ENCODE results near the gene AMMECR1L.

The AMMECR1L gene

GRCh38 chr2:127841466-127842178 lies 44.1 kb downstream of the AMMECR1L start:
- no peak overlapping the region for H2AFZ ChIP-seq (ENCODE audit: low read length)
- no peaks in the 10 kb centered on the region for H3K9me2 ChIP-seq (replicated peaks; ENCODE audit: low read depth, low read length)
- H3K79me2 ChIP-seq (ENCODE audit: insufficient read depth, low read length), result no peaks in the 10 kb centered on the region
- no peaks in the 10 kb centered on the region for H4K20me1 ChIP-seq (ENCODE audit: insufficient read depth, low read length, poor library complexity, severe bottlenecking)
- H3K9me3 ChIP-seq (ENCODE audit: insufficient read depth, low read depth, low read length), result no peaks in the 10 kb centered on the region
- H3K4me2 ChIP-seq (ENCODE audit: low read depth, low read length, poor library complexity, severe bottlenecking), result no peak overlapping the region
- no peaks in the 10 kb centered on the region for H3K4me1 ChIP-seq (ENCODE audit: insufficient read depth, low read length, poor library complexity, severe bottlenecking)
- H3F3A ChIP-seq (ENCODE audit: low read depth), result no peaks in the 10 kb centered on the region
- H3K4me3 ChIP-seq (ENCODE audit: low read length, poor library complexity, severe bottlenecking), result no peak overlapping the region
- H3K9ac ChIP-seq (ENCODE audit: low read depth, low read length, poor library complexity, severe bottlenecking), result no peak overlapping the region
- peaks cover 18% of the 10 kb centered on the region for H3K36me3 ChIP-seq (ENCODE audit: insufficient read depth, low read length)
- no peak for TF ChIP-seq EZH2phosphoT487 (IDR thresholded peaks at IDR 0.05; ENCODE audit: borderline replicate concordance)
- no peak for TF ChIP-seq CTCF (conservative IDR thresholded peaks at IDR 0.05; ENCODE audit: low read length)
- no peaks in the 10 kb centered on the region for H3K27me3 ChIP-seq (ENCODE audit: insufficient read depth, low read length, poor library complexity, severe bottlenecking)

- H3K9me2 ChIP-seq (replicated peaks; ENCODE audit: low read depth, low read length), result no peaks in the 10 kb centered on the region
- no peak overlapping the region for H3K4me3 ChIP-seq (ENCODE audit: low read length, poor library complexity, severe bottlenecking)
- H3K9me3 ChIP-seq (ENCODE audit: insufficient read depth, low read depth, low read length), result no peaks in the 10 kb centered on the region
- no peak overlapping the region for H3K9ac ChIP-seq (ENCODE audit: low read depth, low read length, poor library complexity, severe bottlenecking)
- peaks cover 12% of the 10 kb centered on the region for H3K36me3 ChIP-seq (ENCODE audit: insufficient read depth, low read length)
- H3K4me1 ChIP-seq (ENCODE audit: insufficient read depth, low read length, poor library complexity, severe bottlenecking), result no peaks in the 10 kb centered on the region
- TF ChIP-seq CTCF (conservative IDR thresholded peaks at IDR 0.05; ENCODE audit: low read length) (no peak), EZH2phosphoT487 (IDR thresholded peaks at IDR 0.05; ENCODE audit: borderline replicate concordance) (no peak)
- no peak overlapping the region for H3K4me2 ChIP-seq (ENCODE audit: low read depth, low read length, poor library complexity, severe bottlenecking)
- H3F3A ChIP-seq (ENCODE audit: low read depth), result no peaks in the 10 kb centered on the region
- no peaks in the 10 kb centered on the region for H3K27me3 ChIP-seq (ENCODE audit: insufficient read depth, low read length, poor library complexity, severe bottlenecking)
- no peaks in the 10 kb centered on the region for H4K20me1 ChIP-seq (ENCODE audit: insufficient read depth, low read length, poor library complexity, severe bottlenecking)
- no peaks in the 10 kb centered on the region for H3K79me2 ChIP-seq (ENCODE audit: insufficient read depth, low read length)
- no peak overlapping the region for H2AFZ ChIP-seq (ENCODE audit: low read length)
These were observed 44.9 kb downstream of the AMMECR1L start for GRCh38 chr2:127840893-127841292.

GRCh38 chr2:127834951-127835350 lies 50.8 kb downstream of the AMMECR1L start:
- Histone ChIP-seq H2AFZ (ENCODE audit: low read length) (no peak overlapping the region), H3K79me2 (ENCODE audit: insufficient read depth, low read length) (no peaks in the 10 kb centered on the region), H3K9me2 (replicated peaks; ENCODE audit: low read depth, low read length) (no peaks in the 10 kb centered on the region), H3K36me3 (ENCODE audit: insufficient read depth, low read length) (no peaks in the 10 kb centered on the region), H4K20me1 (ENCODE audit: insufficient read depth, low read length, poor library complexity, severe bottlenecking) (no peaks in the 10 kb centered on the region), H3K9ac (ENCODE audit: low read depth, low read length, poor library complexity, severe bottlenecking) (no peak overlapping the region), H3F3A (ENCODE audit: low read depth) (no peaks in the 10 kb centered on the region), H3K9me3 (ENCODE audit: insufficient read depth, low read depth, low read length) (no peaks in the 10 kb centered on the region), H3K4me2 (ENCODE audit: low read depth, low read length, poor library complexity, severe bottlenecking) (no peak overlapping the region), H3K4me3 (ENCODE audit: low read length, poor library complexity, severe bottlenecking) (no peak overlapping the region), H3K27me3 (ENCODE audit: insufficient read depth, low read length, poor library complexity, severe bottlenecking) (peaks cover 11% of the 10 kb centered on the region), H3K4me1 (ENCODE audit: insufficient read depth, low read length, poor library complexity, severe bottlenecking) (peaks cover 3% of the 10 kb centered on the region)
- TF ChIP-seq CTCF (conservative IDR thresholded peaks at IDR 0.05; ENCODE audit: low read length), result no peak
- no peak for TF ChIP-seq EZH2phosphoT487 (IDR thresholded peaks at IDR 0.05; ENCODE audit: borderline replicate concordance)
